ENCODE results near the gene DIP2C. TPM values are rescaled to one million over a fixed set of nuclear protein-coding genes. Genes with fewer than 3 reads are reported as not detected.
A peak's percentile ranks its signal among the peaks of the same experiment; 100 is the strongest.

Gene DIP2C
- total RNA-seq, 1 donor from 2014 or later, result 10.1 TPM

DNA sequence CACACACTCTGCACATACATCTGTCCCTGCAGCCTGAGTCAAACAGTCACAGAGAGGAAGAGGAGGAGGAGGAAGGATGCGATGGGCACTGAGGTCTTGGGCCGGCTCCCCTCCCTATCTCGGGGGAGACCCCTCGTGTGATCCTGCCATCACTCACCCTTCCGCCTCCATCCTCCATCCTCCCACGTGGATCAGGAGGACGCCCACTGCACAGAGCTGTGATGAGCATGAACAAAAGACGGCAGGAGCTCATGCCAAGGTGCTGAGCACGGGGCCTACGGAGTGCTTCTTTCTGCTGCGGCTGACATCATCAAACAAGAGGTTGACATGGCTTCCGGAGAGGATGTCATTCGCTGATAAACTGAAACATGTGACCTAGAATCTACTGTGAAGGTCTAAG lies 68.0 kb downstream of the DIP2C start:
- H3K4me1 Mint-ChIP-seq, result peaks cover 74% of the 10 kb centered on the region
- no peak overlapping the region for H2AFZ ChIP-seq (replicated peaks)
- peaks cover 83% of the 10 kb centered on the region for H3K79me2 ChIP-seq (ENCODE audit: low read depth)
- H3K9ac ChIP-seq, result no peak overlapping the region
- no peaks in the 10 kb centered on the region for H3K36me3 ChIP-seq
- H3K27ac Mint-ChIP-seq, result peak overlapping the region; percentile 9
- peaks cover 9% of the 10 kb centered on the region for H3F3A ChIP-seq (ENCODE audit: low read depth)
- no peak overlapping the region for H3K4me3 Mint-ChIP-seq
- no peaks in the 10 kb centered on the region for H3K9me3 ChIP-seq (ENCODE audit: low read depth)
- no peak overlapping the region for H3K4me2 ChIP-seq
- DNase-seq (ENCODE audit: low spot score), result no peak
- no peaks in the 10 kb centered on the region for H3K27me3 ChIP-seq
- H4K20me1 ChIP-seq (ENCODE audit: low read depth), result peaks cover 87% of the 10 kb centered on the region
- H3K4me1 ChIP-seq, result peaks cover 38% of the 10 kb centered on the region
- TF ChIP-seq CTCF (IDR thresholded peaks at IDR 0.05) (no peak), EZH2 (IDR thresholded peaks at IDR 0.05) (no peak), EZH2phosphoT487 (IDR thresholded peaks at IDR 0.05) (no peak)
- no peak overlapping the region for H3K4me3 ChIP-seq
- no peaks in the 10 kb centered on the region for H3K9me3 Mint-ChIP-seq
- no peak overlapping the region for H3K27ac ChIP-seq
- peaks cover 12% of the 10 kb centered on the region for H3K27me3 Mint-ChIP-seq (ENCODE audit: insufficient read depth, low read depth)
- H3K36me3 Mint-ChIP-seq, result peaks cover 8% of the 10 kb centered on the region

DNA sequence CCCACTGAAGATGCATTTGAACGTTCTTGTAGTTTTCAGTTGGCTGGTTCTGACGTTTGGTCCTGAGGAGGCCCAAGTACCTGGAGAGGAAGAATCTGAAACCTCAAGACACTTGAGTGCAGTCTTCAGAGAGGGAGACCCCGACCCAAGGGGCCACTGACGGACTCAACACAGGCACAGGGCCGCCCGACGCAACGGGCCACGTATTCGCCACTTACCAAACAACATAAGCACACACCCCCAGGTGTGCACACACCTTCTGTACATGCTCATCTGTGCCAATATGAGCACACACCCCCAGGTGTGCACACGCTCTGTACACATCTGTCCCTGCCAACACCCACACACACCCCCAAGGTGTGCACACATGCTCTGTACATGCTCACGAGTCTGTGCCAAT lies 68.5 kb downstream of the DIP2C start:
- no peak for DNase-seq (ENCODE audit: low spot score)
- Mint-ChIP-seq H3K4me1 (peaks cover 74% of the 10 kb centered on the region), H3K36me3 (peaks cover 8% of the 10 kb centered on the region), H3K4me3 (no peak overlapping the region), H3K27me3 (ENCODE audit: insufficient read depth, low read depth) (peaks cover 11% of the 10 kb centered on the region), H3K27ac (no peak overlapping the region), H3K9me3 (no peaks in the 10 kb centered on the region)
- no peak overlapping the region for H3K9ac ChIP-seq
- H4K20me1 ChIP-seq (ENCODE audit: low read depth), result peaks cover 87% of the 10 kb centered on the region
- H3K4me2 ChIP-seq, result no peak overlapping the region
- TF ChIP-seq CTCF (IDR thresholded peaks at IDR 0.05) (no peak), EZH2 (IDR thresholded peaks at IDR 0.05) (no peak), EZH2phosphoT487 (IDR thresholded peaks at IDR 0.05) (no peak)
- no peaks in the 10 kb centered on the region for H3K9me3 ChIP-seq (ENCODE audit: low read depth)
- H3K4me1 ChIP-seq, result peaks cover 38% of the 10 kb centered on the region
- no peak overlapping the region for H2AFZ ChIP-seq (replicated peaks)
- H3F3A ChIP-seq (ENCODE audit: low read depth), result peaks cover 6% of the 10 kb centered on the region
- peaks cover 83% of the 10 kb centered on the region for H3K79me2 ChIP-seq (ENCODE audit: low read depth)
- no peaks in the 10 kb centered on the region for H3K27me3 ChIP-seq
- no peaks in the 10 kb centered on the region for H3K36me3 ChIP-seq
- H3K4me3 ChIP-seq, result no peak overlapping the region
- no peak overlapping the region for H3K27ac ChIP-seq

- Histone ChIP-seq H2AFZ (replicated peaks) (no peak overlapping the region), H3K79me2 (ENCODE audit: low read depth) (peaks cover 87% of the 10 kb centered on the region), H3K4me1 (peaks cover 36% of the 10 kb centered on the region), H3K27me3 (no peaks in the 10 kb centered on the region), H3K4me3 (no peak overlapping the region), H3K36me3 (no peaks in the 10 kb centered on the region), H3K4me2 (no peak overlapping the region), H3K27ac (no peak overlapping the region), H3K9ac (no peak overlapping the region), H4K20me1 (ENCODE audit: low read depth) (peaks cover 85% of the 10 kb centered on the region), H3K9me3 (ENCODE audit: low read depth) (no peaks in the 10 kb centered on the region), H3F3A (ENCODE audit: low read depth) (peaks cover under 1% of the 10 kb centered on the region)
- peaks cover 74% of the 10 kb centered on the region for H3K4me1 Mint-ChIP-seq
- no peaks in the 10 kb centered on the region for H3K9me3 Mint-ChIP-seq
- no peak overlapping the region for H3K4me3 Mint-ChIP-seq
- TF ChIP-seq EZH2phosphoT487 (IDR thresholded peaks at IDR 0.05) (no peak), CTCF (IDR thresholded peaks at IDR 0.05) (no peak), EZH2 (IDR thresholded peaks at IDR 0.05) (no peak)
- peaks cover 8% of the 10 kb centered on the region for H3K36me3 Mint-ChIP-seq
- peak overlapping the region; percentile 16 for H3K27ac Mint-ChIP-seq
- peaks cover 9% of the 10 kb centered on the region for H3K27me3 Mint-ChIP-seq (ENCODE audit: insufficient read depth, low read depth)
- DNase-seq (ENCODE audit: low spot score), result no peak
Observed at GRCh38 chr10:620417-620816, 69.1 kb downstream of the DIP2C start.

All from neural progenitor cell (in vitro differentiated cells).